ENCODE data around the gene SSH2. TPM values are rescaled to one million over a fixed set of nuclear protein-coding genes. Genes with fewer than 3 reads are reported as not detected.
"Not testable (repeated sequence)": the region's sequence is repeated elsewhere in the genome, so short reads cannot be mapped to it uniquely, and the experiment has no call there.

SSH2 gene
- total and polyA plus RNA-seq, 8 donors, result 23.5 to 85.5 (median 24.1) TPM

DNA sequence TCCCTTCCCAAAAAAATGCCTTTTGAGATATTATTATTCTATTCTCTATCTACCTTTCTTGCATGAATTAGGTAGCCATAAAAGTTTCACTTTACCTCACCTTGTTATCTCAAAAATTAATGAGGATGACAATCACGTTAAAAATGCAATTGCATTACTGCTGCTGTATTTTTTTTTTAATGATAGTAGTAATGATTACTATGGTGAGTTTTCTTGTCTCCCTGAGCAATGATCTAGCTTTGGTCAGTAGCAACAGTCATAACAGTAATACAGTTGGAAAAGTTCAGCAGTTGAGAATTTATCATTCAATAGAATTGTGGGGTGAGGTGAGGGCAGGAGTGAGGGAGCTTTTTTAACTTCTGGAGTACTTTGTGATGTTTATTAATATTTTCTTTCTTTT is 11.3 kb upstream of the SSH2 start, which contains the start of gene EFCAB5:
Gene EFCAB5 (plus strand): TSS at position 301 of the 400 bp plus-strand sequence. CDS start 163 bp downstream, outside the sequence.
- DNase-seq (no peak), ATAC-seq (no peak)
- Histone ChIP-seq H3K36me3 (no peaks in the 10 kb centered on the region), H3K9me3 (no peaks in the 10 kb centered on the region), H3K27me3 (no peaks in the 10 kb centered on the region), H3K4me3 (no peak within 1 kb of the TSS), H3K4me1 (no peaks in the 10 kb centered on the region), H3K27ac (no peak within 1 kb of the TSS)
- intact Hi-C loops (cut with DNase I), result no loop called here
- TF ChIP-seq CTCF (IDR thresholded peaks at IDR 0.05), result no peak

- H3K9me3 ChIP-seq, result no peaks in the 10 kb centered on the region
- peaks cover 0 to 2% of the 10 kb centered on the region in 2 donors for H3K4me1 ChIP-seq
- ATAC-seq (no peak), DNase-seq (no peak)
- TF ChIP-seq CTCF (IDR thresholded peaks at IDR 0.05), result no peak
- no peak overlapping the region for H3K27ac ChIP-seq
- H3K4me3 ChIP-seq, result no peak overlapping the region
- intact Hi-C loops (cut with DNase I), result loop anchor here in 1 of 2 donors (10.0 kb wide), 1 partner anchor 302 kb away; no protein-coding TSS in a partner anchor
- no peaks in the 10 kb centered on the region for H3K36me3 ChIP-seq
- no peaks in the 10 kb centered on the region for H3K27me3 ChIP-seq
Measured at GRCh38 chr17:29936724-29937123, 6.7 kb upstream of the SSH2 start.

GRCh38 chr17:29935909-29936308 is 5.9 kb upstream of the SSH2 start:
- H3K9me3 ChIP-seq, H3K36me3 ChIP-seq, ATAC-seq, H3K4me3 ChIP-seq, H3K27ac ChIP-seq, H3K27me3 ChIP-seq, DNase-seq, H3K4me1 ChIP-seq: not testable (repeated sequence)
- intact Hi-C loops (cut with DNase I), result loop anchor here in 1 of 2 donors (10.0 kb wide), 1 partner anchor 301 kb away; no protein-coding TSS in a partner anchor

- no peak for ATAC-seq
- no peak overlapping the region for H3K27ac ChIP-seq
- no peak for TF ChIP-seq CTCF (IDR thresholded peaks at IDR 0.05)
- intact Hi-C loops (cut with DNase I), result loop anchor here in 1 of 2 donors (10.0 kb wide), 1 partner anchor 299 kb away; no protein-coding TSS in a partner anchor
- H3K36me3 ChIP-seq, result no peaks in the 10 kb centered on the region
- no peaks in the 10 kb centered on the region for H3K27me3 ChIP-seq
- no peak for DNase-seq
- no peaks in the 10 kb centered on the region for H3K9me3 ChIP-seq
- peaks cover 5 to 24% of the 10 kb centered on the region in 2 donors for H3K4me1 ChIP-seq
- no peak overlapping the region for H3K4me3 ChIP-seq
Measured at GRCh38 chr17:29933379-29933778, 3.4 kb upstream of the SSH2 start.

DNA sequence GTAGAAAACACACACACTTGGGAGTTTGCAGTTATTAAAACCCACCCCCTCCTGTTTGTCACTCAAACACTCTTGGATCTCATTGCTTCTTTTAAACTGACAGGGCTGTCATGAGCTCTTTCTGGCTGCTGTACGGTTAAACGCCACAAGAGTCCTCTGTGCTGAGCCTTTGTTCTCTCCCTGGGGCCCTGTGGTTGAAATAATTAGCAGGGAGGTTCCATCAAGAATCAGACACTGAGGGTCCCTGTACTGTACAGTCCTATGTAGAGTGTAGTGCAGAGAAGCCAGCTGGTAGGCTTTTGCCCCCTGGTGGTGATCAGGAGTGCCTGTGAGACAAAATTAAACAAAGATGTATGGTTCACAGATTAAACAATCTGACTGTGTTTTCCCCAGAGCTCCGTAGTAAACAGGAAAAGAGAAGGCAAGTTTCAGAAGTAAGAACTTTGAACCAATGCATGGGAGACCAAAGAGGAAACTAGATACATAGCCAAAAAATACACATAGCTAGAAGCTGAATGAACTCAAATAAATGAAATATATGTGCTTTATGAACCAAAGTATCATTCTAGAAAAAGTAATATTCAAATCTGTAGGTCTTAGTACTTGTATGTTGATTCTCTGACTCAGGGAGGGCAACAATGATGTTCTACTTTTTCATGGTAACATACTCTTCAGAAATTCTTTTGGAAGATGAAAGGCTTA is 1.4 kb upstream of the SSH2 start:
- peak in 3 of 4 donors; percentile 64 to 87 (median 73) for DNase-seq
- Histone ChIP-seq H3K36me3 (no peaks in the 10 kb centered on the region), H3K27me3 (no peaks in the 10 kb centered on the region), H3K4me1 (peaks cover 10 to 40% of the 10 kb centered on the region in 2 donors), H3K27ac (peak overlapping the region; percentile 33 to 92), H3K9me3 (no peaks in the 10 kb centered on the region), H3K4me3 (peak overlapping the region; percentile 53 to 81)
- peak; percentile 68 for ATAC-seq
- TF ChIP-seq CTCF (IDR thresholded peaks at IDR 0.05), result peak; percentile 69 to 88
- intact Hi-C loops (cut with DNase I), result loop anchor here in 1 of 2 donors (2.0 to 10.0 kb wide), 2 partner anchors 123 to 297 kb away; no protein-coding TSS in a partner anchor
